Endothelial cell of hepatic sinusoid (primary cell): ENCODE measurements around the gene NR2F2.

Experiments used
- in situ Hi-C: cut with HindIII; loops from 2 replicates; pipeline ENCODE4 v1.10.0; 2017; ENCODE audit warnings: low sequenced_read_pairs

The NR2F2 gene

DNA sequence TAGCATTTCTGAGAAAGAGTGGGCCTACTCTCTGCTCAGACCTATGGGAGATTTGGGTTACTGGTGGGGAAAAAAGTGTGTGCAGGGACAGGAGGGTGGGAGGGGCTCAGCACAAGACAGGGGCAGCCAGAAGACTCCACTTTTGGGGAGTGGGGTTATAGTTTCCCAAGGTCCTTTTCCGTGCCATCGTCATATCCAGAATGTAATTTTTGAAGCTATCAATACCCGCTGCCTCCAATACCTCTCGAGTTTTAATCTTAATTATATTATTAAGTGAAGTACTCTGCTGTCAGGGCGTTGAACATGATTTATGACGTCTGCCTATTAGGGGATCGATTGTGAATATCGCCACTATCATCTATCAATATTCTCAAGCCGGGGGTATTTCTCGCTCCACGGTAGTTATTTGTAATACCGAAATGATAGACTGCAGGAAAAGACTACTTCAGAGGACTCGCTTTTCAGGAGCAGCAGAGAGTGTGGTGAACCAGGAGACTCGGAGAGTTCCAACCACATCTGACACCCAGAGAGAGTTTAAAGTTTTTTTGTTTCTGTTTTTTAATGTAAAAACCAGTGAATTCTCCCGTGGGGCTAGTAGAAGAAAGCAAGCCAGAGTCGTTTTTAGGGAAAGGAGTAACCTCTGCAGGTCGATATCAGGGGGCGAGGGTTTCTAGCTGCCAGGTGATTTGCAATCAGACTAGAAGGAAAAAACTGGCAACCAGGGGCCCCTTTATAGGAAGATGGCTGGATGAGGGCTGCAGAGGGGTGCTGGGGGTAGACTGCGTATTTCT is 20.6 kb downstream of the NR2F2 start:
- in situ Hi-C loops: no loop called here

GRCh38 chr15:96351761-96352603 is 21.5 kb downstream of the NR2F2 start:
- in situ Hi-C loops: no loop called here

DNA sequence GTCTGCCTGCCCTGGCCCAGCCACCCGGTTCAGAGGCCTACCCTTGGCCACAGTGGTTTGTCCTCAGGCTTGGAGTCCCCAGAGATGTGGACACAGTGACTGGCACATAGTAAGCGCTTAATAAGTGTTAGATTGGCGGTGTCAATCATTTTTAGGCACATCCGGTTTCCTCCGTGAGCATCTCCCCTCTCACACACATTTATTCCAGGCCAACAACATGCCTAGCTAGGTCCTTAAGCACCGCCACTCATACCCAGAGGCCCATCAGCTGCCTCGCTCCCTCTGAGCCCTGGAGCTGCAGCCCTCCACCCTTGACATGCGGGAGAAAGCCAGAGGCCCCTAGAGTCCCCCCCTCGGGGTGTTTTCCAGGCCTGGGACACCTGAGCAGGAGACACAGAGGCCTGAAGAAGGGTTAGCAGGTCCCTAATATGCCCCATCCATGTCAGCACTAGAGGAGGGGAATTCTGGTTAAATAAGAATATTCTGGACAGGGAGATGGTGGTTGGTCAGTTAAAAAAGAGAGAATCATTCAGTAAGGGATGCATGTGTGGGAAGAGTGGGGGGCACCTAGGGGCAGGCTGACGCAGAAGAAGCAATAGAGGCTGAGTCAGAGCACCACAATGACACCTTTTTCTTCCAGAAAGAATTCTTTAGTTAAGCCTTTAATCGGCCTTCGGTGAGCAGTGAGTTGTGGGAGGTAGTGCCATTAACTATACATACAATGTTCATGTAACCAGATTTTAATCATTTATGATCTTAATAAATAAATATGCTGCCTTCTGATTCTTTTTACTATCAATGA is 22.3 kb downstream of the NR2F2 start:
- in situ Hi-C loops: no loop called here

- in situ Hi-C loops: no loop called here
These were observed 23.0 kb downstream of the NR2F2 start for GRCh38 chr15:96353416-96353929.

DNA sequence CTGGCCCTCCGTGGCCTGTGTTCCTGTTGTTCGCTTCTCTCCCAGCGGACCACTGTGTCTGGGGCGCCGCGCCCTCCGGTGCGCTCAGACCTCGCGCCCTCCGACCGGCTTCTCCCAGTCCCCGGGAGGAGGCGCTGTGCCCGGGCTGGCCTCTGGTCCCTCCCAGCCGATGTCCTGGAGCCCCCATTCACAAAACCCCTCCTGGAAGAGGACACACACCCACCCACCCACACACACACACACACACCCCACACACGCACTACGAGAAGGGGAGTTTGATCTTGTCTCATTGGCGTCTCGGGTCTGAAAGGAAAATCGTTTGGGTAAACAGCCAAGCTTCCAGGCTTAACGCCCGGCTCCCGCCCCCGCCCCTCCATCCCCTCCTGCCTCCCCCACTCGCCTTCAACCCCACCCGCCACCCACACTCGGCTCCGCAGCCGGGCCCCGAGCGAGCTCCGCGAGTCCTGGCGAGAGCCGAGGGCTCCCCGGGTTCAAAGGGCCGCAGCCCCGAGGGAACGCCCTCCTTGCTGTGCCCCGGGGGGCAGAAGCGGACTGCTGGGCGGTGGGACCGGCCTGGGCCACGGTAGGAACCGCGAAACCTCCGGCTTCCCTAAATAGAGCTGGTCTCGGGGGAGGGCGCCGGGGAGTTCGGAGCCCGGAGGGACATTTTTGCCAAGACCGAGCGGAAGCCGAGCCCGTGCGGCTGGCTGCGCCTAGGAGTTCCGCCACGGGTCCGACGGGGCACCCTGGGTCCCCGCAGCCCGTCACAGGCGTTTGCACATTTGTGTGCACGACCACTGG is 23.6 kb downstream of the NR2F2 start:
- in situ Hi-C loops: no loop called here

- in situ Hi-C loops: no loop called here
These were observed 24.4 kb downstream of the NR2F2 start for GRCh38 chr15:96354731-96355567.

DNA sequence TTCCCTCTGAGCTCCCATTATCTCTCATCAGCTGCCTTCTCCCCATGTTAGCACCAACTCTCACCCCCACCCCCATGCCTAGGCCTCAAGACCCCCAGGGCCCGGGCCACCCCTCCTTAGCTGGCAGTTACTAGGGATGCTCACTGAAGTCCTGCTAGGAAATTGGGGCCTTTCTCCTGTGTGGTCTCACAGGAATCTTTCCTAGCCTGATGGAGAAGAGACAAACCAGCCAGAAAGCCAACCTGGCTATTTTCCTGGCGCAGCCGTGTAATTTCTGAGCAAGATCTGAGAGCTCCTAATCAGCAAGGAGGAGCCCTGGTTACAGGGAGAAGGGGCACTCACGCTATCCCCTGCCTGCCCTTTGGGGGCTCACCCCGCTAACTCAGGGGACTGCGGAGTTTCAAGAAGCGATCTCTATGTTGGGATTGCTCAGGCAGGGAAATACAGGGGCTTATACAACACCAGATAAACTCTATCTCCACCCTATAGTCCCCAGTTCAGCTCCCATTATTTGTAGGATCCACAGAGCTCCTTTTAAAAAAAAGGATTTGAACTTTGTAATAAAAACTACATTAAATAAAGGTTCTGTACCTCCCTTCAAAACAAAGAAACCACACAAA is 25.2 kb downstream of the NR2F2 start:
- in situ Hi-C loops: no loop called here

- in situ Hi-C loops: no loop called here
These were observed 26.3 kb downstream of the NR2F2 start for GRCh38 chr15:96356494-96357455.

- in situ Hi-C loops: no loop called here
These were observed 27.7 kb downstream of the NR2F2 start for GRCh38 chr15:96358001-96358801.

DNA sequence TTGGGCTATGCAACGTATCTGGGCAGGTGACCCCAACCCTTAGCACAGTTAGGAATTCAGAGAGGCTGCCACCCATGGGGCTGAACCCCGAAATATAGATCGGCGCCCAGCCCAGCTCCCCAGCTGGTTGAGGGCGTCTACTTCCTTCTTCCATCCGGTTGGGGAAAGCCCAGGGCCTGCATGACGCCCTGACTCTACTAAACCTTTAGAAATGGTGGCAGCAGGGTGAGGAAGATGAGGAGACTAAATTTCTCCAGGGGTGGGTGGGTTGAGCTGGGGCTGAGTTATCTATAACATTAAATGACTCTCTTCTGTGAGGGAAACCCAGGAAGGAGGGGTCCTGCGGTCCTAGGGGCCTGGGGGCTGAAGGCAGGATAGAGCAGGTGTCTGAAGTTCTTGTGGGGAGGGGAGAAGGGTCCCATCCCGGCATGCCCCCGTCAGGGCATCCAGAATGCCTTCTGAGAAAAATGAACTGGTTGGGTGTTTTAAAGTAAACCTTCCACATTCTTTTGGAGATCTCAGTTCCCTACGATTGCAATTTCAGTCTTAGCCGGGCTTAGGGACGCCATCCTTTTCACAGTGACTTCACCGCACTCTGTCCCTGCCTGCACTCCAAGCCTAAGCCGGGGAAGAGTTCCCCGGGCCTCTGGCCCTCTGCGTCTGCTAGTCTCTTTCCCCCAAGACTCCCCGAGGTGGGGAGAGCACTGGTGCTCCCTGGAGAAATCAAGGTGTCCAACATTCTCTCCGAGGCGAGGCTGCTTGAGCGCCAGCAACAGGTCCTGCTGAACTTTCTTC is 28.5 kb downstream of the NR2F2 start:
- in situ Hi-C loops: no loop called here

DNA sequence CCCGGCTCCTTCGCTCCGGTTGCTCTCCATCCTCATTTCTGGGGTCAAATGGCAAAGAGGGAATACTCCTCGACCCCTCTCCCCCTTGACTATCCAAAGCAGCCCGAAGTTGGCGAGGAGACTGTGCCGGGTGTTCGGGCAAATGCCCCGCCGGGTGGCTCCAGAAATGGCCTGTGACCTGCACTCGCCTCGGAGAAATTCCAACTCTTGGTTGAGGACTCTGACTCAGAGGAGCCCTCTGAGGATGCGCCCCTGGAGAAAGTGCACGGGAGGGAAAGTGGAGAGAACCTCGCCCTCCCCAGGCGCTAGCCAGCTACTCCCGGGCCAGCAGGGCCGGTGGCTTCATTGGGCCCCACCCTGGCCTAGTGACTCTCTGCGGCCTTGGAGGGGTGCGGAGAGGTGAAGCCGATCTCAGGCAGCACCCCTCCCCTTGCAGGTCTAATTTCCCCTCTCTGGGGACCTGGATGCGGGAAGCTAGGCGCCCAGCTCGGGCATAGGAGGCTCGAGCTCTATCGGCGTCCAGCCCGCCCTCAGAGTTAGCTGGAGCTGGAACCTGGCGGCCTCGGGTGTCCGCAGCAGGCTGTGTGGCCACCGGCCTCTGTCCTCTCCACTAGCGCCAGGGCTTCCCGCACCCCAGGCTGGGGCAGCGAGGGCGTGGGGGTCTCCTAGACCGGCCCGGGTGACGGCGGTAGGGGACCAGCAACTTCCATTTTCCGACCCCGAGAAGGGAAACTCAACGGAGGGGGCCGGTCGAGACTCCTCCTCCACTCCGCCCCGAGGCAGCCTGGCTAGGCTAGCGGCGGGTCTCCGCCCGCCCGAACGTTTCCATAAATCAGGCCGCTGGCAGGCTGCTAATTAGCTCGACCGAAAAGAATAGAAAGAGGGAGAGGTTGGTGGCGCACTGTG is 29.4 kb downstream of the NR2F2 start:
- in situ Hi-C loops: no loop called here

DNA sequence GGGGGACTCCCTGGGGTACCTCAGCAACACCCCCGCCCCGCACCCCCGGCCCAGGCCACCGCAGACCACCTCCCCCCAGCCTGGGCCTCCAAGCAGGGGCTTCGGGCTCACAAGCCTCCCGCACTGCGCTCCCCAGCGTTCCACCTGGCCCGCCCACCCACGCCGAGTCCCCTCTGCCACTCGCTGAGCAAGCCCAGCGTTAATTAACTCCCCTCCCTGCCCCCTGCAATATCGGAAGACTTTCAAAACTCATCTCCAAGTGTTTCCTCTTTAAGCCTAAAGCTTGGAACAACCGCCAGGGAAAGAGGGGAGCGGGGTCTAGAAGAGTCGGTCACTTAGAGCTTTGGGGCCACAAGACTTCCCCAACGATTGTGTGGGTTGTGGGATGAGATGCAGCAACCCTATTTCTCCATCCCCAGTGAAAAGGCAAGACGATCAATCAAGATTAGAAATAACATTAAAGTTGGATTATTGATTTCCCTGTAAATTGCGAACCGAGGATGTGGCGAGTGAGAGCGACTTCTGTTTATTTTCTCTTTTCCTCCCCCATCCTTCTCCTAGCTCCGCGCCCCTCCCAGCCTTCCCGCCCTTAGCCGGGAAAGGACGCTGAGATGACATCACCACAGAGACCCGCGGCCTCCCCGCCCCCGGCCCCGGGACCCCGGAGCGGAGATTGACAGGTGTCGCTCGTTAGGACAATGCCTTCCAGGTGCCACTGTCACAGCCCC is 30.2 kb downstream of the NR2F2 start:
- in situ Hi-C loops: no loop called here

DNA sequence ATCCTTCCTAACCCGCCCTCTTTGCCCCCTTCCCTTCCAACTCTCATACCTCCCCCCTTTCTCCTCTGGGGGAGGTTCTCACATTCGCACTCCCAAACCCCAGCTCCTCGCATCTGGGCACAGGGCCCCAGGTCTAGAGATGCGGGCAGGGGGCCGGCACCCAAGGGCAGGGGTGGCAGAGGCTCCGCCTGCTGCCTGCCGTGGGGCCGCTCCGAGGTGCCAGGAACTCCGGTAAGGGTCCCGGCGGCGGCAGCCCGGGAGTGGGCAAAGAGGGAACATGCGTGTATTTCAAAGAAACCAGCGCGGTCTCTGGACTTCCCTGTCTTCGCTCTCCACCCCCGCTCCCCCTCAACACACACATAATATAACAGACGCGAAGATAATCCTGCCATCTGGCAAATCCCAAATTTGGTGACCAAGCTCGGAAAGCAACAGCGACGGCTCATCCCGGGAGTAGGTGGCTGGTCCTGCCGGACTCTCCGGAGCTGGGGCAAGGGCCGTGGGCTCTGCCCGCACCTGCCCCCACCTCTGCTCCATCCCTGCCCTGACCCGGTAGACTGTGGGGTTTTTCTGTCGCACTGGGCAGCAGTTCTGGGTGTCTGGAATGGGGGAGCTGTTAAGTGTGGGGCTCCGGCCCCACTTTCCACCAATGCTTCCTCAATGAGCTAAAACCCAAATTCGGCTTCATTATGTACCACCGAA is 31.0 kb downstream of the NR2F2 start:
- in situ Hi-C loops: no loop called here
